ENCODE results near the gene GAB4.
"Not testable (repeated sequence)": the region's sequence is repeated elsewhere in the genome, so short reads cannot be mapped to it uniquely, and the experiment has no call there.

DNA sequence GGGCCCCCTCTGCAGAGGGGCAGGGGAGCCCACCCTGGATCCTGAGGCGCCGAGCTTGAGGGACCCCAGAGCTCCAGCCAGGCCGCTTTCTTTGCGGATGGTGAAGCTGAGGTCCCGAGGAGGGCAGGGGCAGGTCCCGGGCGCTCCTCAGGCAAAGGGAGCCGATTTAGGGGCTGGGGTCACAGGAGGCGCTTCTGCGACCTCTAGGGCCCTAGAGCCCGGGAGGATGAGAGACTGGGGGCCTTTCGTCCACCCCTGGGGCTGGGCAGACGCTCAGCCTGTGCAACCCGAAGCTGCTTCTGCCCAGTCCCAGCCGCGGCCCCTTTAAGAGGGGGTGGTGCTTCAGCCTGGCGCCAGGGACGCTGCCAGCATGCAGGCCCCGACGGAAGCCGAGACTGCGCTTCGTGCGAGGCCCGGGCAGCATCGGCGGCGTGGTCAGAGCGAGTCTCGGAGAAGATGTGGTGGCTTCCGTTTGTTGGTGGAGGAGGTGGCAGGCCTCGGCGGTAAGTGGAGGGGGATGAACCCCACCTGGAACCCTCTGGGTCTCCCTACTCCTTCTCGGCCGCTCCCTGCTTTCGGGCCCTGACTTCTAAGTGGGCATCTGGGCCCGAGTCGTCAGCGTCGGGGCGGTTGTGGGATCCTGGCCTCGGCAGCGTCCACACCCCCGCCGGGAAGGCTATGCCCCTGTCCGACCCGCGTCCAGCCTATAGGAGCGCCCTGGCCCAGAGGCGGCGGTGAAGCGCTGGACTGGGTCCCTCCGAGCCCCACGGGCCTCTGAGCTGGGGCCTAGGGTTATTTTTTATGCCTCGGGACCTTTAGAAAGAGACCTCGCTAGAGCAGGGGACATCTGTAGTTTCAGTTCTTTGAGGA lies 29.1 kb upstream of the GAB4 start:
- TF ChIP-seq, protein P1, sequence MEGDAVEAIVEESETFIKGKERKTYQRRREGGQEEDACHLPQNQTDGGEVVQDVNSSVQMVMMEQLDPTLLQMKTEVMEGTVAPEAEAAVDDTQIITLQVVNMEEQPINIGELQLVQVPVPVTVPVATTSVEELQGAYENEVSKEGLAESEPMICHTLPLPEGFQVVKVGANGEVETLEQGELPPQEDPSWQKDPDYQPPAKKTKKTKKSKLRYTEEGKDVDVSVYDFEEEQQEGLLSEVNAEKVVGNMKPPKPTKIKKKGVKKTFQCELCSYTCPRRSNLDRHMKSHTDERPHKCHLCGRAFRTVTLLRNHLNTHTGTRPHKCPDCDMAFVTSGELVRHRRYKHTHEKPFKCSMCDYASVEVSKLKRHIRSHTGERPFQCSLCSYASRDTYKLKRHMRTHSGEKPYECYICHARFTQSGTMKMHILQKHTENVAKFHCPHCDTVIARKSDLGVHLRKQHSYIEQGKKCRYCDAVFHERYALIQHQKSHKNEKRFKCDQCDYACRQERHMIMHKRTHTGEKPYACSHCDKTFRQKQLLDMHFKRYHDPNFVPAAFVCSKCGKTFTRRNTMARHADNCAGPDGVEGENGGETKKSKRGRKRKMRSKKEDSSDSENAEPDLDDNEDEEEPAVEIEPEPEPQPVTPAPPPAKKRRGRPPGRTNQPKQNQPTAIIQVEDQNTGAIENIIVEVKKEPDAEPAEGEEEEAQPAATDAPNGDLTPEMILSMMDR (IDR thresholded peaks at IDR 0.05): not testable (repeated sequence)
- not testable (repeated sequence) for TF ChIP-seq EP300 (IDR thresholded peaks at IDR 0.05)

All from tibial nerve (tissue), 4 donors.